Small intestine (tissue), 7 donors: ENCODE measurements around the gene LAT. TPM values are rescaled to one million over a fixed set of nuclear protein-coding genes. Genes with fewer than 3 reads are reported as not detected.

ENCODE experiments used
- DNase-seq, 2 donors: peaks; one replicate each; pipeline versions ENCODE4 v3.0.0 to v3.0.0-alpha.2; 2013
- FAIRE-seq: peaks from 2 replicates; lab custom pipeline; 2012; peaks lifted over from hg19 to GRCh38; lab: Jason Lieb, UNC
- H3K27ac ChIP-seq, 3 donors: one replicate each; pipeline ENCODE4 v1.5.1; 2013; ENCODE audit warnings: low read length in 2 of 3, mild to moderate bottlenecking in 2 of 3, control low read depth in 1 of 3, inconsistent platforms in 1 of 3, low read depth in 1 of 3, moderate library complexity in 1 of 3
- H3K27me3 ChIP-seq, 3 donors: one replicate each; pipeline ENCODE4 v1.6.1; 2013; ENCODE audit warnings: low read length in 3 of 3, inconsistent platforms in 1 of 3; ENCODE audit not compliant: control insufficient read depth in 3 of 3, insufficient read depth in 3 of 3
- H3K36me3 ChIP-seq, 3 donors: one replicate each; pipeline ENCODE4 v1.6.1; 2013; ENCODE audit warnings: low read length in 3 of 3, inconsistent platforms in 1 of 3, low read depth in 1 of 3, mild to moderate bottlenecking in 1 of 3, moderate library complexity in 1 of 3; ENCODE audit not compliant: control insufficient read depth in 3 of 3, insufficient read depth in 2 of 3
- H3K4me1 ChIP-seq, 3 donors: one replicate each; pipeline ENCODE4 v1.6.1; 2013; ENCODE audit warnings: low read length in 2 of 3, inconsistent platforms in 1 of 3, low read depth in 1 of 3, mild to moderate bottlenecking in 1 of 3, moderate library complexity in 1 of 3; ENCODE audit not compliant: control insufficient read depth in 3 of 3, insufficient read depth in 2 of 3
- H3K4me3 ChIP-seq, 3 donors: one replicate each; pipeline ENCODE4 v1.5.1; 2013; ENCODE audit warnings: low read length in 3 of 3, control low read depth in 1 of 3, inconsistent platforms in 1 of 3, low read depth in 1 of 3, mild to moderate bottlenecking in 1 of 3, moderate library complexity in 1 of 3
- H3K9me3 ChIP-seq, 2 donors: one replicate each; pipeline ENCODE4 v1.6.1; 2013; ENCODE audit warnings: low read depth in 1 of 2, low read length in 1 of 2; ENCODE audit not compliant: control insufficient read depth in 2 of 2, insufficient read depth in 1 of 2
- WGBS, 3 donors: extraction: QIAGEN DNeasy Blood & Tissue Kit; methylation state at CpG; one replicate each; pipeline ENCODE4 v1.1.7; 2013; 5-methylcytosine and 5-hydroxymethylcytosine counted together
- polyA plus RNA-seq, 4 donors: library from polyadenylated mRNA; stranded (reverse) in 3 of 4; unstranded in 1 of 4; fragments of 200-250 nt in 3 of 4; fragments of 120-200 nt in 1 of 4; gene quantifications; one replicate each; pipeline versions ENCODE4 v1.2.1 to v1.2.3, GENCODE V29; 2013
- donor health status: healthy with polysubstance abuse.
- donor health status: control.
- donor health status: control.
- donor health status: Bipolar disorder and iron deficiency.
- donor health status: healthy.

LAT gene
- polyA plus RNA-seq, 4 donors, result 7.5 to 19.2 (median 12.1) TPM

- no peak for DNase-seq
- Histone ChIP-seq H3K4me1 (no peaks in the 10 kb centered on the region), H3K27ac (no peak overlapping the region), H3K36me3 (no peaks in the 10 kb centered on the region), H3K4me3 (no peak overlapping the region), H3K27me3 (no peaks in the 10 kb centered on the region), H3K9me3 (no peaks in the 10 kb centered on the region)
- FAIRE-seq, result no peak
- WGBS, 3 donors, result 65 to 72% (median 72%) methylated on average over 8 of the region's 8 CpGs
Observed at GRCh38 chr16:29030086-29030840, 45.4 kb downstream of the LAT start.

Other genes with a start within 250 kb of the LAT start
- gene NPIPB9, start 233.3 kb upstream of the LAT start, polyA plus RNA-seq, result 1 to 10 TPM in 1 of 4 donors, under 1 TPM in 1, not detected in 2; 0.10 to 3.6 TPM
- 100 to 1,000 TPM in 1 of 4 donors, 10 to 100 TPM in 3; 51.9 to 114 (median 65.1) TPM for gene ATXN2L, start 162.1 kb upstream of the LAT start, polyA plus RNA-seq
- gene TUFM, start 138.7 kb upstream of the LAT start, polyA plus RNA-seq, result 100 to 1,000 TPM; 145 to 293 (median 212) TPM
- gene SH2B1, start 121.2 kb upstream of the LAT start, polyA plus RNA-seq, result 10 to 100 TPM; 26.2 to 76.0 (median 42.5) TPM
- gene ATP2A1, start 106.6 kb upstream of the LAT start, polyA plus RNA-seq, result 1 to 10 TPM in 3 of 4 donors, under 1 TPM in 1; 0.90 to 4.2 (median 3.0) TPM
- 10 to 100 TPM; 26.5 to 55.7 (median 29.8) TPM for gene RABEP2, start 59.8 kb upstream of the LAT start, polyA plus RNA-seq
- gene CD19, start 53.1 kb upstream of the LAT start, polyA plus RNA-seq, result 1 to 10 TPM in 2 of 4 donors, under 1 TPM in 1, not detected in 1; 0.81 to 2.4 (median 1.1) TPM
- gene NFATC2IP, start 34.1 kb upstream of the LAT start, polyA plus RNA-seq, result 10 to 100 TPM; 16.5 to 53.0 (median 22.5) TPM
- gene SPNS1, start 10.3 kb upstream of the LAT start, polyA plus RNA-seq, result 10 to 100 TPM; 41.7 to 68.8 (median 59.1) TPM